HG02798 (cell line): ENCODE measurements around the gene MRAS.
A peak's percentile ranks its signal among the peaks of the same experiment; 100 is the strongest.
"Not testable (repeated sequence)": the region's sequence is repeated elsewhere in the genome, so short reads cannot be mapped to it uniquely, and the experiment has no call there.

ENCODE experiments used
- ATAC-seq: cut with Tn5 transposase; IDR thresholded peaks from one replicate; pipeline ENCODE4 v1.9.1; 2021; ENCODE audit warnings: mild to moderate bottlenecking; ENCODE audit not compliant: unreplicated experiment, poor library complexity

Gene MRAS

DNA sequence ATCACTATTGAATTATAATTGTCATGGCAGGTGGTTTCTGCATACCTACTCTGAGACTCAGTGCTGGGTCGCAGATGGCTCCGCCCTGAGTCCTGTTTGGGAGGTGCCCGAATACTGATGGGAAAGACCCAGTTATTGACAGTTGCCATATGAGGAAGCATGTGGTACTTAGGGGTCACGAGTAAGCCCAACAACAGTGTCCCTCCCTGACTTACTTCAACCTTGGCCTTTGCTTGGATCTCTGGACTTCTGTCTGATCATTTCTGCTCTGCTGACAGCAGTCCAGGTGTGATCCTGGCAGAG is 16.8 kb downstream of the MRAS start:
- ATAC-seq, result no peak

DNA sequence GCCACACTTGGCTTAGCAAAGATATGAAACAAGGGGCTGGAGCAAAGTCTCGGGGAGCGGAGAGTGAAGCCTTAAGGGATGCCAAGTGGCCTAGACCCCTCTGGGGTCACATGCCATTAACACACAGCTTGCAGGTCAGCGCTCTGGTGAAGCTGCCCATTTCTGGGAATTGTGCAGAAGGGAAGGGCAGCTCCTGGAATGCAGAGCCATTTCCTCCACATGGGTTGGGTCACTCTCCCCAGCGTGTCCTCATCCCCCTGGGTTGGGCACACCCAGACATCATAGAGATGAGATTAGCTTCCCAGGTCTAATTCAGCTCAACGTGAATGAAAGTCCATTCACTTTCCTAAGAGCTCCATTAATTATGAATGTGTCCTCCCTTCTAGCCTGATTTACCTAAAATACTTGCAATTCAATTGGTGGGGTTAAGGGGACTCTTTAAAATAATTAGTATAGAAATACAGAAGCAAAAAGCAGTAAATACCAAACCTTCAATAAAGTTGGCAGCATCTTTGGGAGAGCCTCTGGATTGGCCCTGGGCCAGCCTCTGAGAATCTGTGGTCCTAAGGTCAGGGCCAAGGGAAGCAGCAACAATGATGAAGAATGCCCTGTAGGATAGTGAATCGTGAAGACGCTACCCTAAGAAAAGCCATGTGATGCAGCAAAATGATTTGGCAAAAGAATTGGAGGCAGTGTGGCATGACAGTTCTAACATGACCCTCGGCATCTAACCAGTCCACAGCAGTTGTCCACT is 17.8 kb downstream of the MRAS start:
- ATAC-seq, result no peak

GRCh38 chr3:138367326-138367850 is 19.0 kb downstream of the MRAS start:
- no peak for ATAC-seq

DNA sequence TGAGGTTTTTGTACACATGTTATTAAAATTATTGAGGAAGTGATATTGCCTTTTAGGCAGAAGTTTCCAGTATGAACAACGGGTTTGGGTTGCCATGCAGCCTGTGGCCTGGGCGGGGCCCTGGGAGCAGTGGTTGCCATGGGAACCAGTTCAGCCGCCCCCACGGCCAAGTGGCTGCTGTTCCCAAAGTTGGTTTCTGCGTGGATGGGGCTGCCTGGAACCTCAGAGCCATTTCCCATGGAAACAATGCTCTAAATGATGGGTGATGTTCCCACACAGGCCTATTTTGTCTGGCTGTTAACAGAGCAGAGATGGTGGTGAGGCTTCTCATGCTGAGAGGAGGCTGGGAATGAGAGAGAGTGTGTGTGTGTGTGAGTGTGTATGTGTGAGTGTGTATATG is 19.5 kb downstream of the MRAS start:
- no peak for ATAC-seq

DNA sequence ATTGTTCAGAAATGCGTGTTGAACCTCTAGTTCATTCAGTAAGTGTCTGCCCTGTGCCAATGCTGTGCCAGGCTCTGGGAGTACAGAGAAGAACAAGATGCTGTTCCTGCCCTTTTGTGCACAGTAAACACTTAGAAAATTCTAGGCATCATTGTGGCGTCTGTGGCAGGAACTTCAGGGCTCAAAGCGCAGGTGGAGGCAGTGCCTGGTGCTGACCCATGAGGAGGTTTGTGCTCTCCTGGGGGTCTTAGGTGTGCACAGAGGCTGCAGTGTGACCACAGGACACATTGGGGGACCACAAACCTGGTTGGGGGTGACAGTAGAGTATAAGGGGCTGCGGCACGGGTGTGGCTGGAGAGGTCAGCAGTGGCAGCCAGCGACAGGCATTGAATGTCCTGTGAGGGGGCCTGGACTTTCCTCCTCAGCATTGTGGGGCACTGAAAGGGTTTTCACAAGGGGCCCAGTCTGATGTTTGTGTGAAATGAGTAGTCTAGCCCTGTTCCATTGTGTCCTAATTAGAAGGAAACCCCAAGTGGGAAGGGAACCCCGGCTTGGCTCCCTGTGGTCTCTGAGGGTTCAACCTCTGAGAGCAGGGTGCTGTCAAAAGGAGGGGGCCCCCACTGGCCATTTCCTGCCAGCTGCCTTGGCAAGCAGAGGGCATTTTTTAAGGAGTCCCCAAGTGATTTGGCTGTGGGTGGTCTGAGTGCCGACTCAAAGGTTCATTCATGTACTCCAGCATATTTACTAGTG is 20.9 kb downstream of the MRAS start:
- no peak for ATAC-seq

GRCh38 chr3:138370321-138370720 is 21.9 kb downstream of the MRAS start:
- ATAC-seq, result no peak

DNA sequence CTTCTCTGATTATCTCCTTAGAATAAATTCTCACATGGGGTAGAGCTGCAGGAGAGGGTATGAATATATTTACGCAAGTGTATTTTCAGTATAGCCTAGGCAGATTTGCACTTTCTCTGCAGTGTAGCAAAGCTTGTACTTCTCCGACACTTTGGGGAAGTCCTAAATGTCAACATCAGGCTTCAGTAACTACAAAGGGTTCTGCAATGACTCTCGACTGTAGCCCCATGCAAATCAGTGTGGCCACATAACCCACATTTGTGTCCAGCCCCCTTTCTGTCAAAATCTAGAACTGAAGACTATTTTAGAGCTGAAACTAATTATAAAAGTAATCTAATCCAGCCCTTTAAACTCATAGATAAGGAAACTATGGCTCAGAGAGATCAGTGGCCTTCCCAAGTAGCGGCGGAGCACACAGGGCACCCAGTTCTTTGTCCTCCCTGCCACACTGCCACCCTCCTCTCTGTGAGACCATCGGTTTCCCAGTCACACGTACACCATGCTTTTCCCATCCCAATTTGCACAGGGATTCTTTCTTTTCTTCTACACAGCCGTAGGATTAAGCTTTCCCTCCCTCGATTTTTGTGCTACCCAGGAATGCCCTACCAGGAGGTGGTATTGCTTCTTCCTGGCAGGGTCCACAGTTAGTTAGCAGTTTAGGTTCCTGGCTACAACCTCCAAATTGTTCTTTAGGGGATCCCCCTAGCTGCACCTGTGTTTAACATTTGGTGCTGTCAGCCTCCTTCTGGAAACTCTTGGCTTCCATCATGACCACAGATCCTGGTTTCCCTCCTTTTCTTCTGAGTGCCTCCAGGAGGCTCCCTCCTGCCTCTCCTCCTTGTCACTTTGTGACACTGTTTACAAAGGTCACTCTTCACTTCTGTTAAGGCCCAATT is 22.9 kb downstream of the MRAS start:
- ATAC-seq, result peak; percentile 99

DNA sequence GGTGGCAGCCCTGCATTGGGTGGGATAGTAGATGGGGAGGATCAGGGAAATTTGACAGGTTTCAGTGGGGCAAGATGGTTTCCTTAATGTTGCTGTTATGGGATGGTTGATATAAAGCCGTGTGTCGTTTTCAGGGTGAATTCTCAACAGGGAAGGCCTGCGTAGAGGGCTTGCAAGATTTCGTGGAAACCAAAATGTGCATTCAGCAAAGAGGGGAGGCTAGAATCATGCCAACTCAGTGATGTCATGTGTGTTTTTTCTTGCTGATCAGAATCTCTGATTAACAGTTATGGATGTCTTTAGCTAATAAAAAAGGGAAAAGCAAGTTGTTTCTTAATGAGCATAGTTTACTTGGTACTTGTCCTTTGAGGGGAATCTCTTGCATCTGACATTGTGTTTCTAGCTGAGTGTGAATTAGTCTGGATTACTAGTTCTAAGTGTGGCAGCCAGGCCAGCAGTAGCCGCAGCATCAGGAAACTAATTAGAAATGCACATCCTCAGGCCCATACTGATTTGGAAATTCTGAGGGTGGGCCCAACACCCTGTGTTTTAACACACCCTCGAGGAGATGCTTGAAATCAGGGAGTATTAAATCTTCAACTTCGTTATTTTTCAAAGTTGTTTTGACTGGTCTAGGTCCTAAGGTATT is 24.8 kb downstream of the MRAS start:
- no peak for ATAC-seq

DNA sequence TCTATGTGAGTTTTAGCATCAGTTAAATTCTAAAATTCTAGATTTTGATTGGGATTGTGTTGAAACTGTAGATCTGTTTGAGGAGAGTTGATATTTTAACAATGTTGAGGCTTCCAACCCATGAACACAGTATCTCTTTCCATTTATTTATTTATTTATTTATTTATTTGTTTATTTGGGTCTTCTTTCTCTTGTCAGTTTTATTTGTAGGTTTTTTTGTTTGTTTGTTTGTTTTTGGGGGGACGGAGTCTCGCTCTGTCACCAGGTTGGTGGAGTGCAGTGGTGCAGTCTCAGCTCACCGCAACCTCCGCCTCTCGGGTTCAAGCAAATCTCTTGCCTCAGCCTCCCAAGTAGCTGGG is 25.3 kb downstream of the MRAS start:
- no peak for ATAC-seq

DNA sequence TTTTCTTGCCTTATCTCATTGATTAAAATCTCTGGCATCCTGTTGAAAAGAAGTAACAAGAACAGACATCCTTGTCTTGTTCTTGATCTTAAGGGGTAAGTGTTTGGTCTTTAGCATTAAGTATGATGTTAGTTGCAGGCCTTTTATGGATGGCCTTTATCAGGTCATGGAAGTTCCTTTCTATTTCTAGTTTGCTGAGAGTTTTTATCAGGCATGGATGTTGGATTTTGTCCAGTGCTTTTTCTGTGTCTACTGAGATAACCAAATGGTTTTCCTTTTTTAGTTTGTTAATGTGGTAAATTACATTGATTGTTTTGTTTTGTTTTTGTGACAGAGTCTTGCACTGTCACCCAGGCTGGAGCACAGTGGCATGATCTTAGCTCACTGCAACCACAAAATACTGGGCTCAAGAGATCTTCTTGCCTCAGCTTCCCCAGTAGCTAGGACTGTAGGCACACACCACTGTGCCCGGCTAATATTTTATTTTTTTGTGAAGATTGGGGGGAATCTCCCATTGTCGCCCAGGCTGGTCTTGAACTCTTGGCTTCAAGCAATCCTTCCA is 26.3 kb downstream of the MRAS start:
- ATAC-seq, result no peak

DNA sequence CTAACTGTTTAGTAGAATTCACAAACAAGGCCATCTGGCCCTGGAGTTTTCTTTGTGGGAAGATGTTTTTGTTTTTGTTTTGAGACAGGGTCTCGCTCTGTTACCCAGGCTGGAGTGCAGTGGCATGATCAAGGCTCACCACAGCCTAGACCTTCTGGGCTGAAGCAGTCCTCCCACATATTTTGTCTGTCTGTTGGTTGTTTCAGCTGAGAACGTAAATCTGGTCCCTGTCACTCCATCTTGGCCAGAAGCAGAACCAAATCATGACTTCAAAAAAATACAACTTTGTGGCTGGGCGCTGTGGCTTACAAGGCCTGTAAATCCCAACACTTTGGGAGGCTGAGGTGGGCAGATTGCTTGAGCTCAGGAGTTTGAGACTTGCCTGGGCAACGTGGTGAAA is 27.1 kb downstream of the MRAS start:
- ATAC-seq, result no peak

DNA sequence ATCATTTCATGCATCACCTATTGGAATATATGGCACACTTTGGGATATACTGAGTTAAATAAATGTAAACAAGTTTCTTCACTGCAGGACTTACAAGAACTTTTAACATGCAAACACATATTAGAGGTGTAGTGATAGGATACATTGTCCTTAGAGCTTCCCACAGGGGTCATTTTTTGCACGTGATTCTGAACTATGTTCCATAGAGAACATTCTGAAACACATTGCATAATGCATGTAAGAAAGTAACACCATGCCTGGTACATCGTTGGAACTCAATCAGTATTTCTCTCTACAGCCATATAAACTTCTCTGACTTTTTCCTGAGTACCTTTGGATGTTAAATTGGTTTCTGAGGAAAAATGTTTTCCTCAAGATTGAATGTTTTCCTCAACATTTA is 28.3 kb downstream of the MRAS start:
- ATAC-seq, result no peak

DNA sequence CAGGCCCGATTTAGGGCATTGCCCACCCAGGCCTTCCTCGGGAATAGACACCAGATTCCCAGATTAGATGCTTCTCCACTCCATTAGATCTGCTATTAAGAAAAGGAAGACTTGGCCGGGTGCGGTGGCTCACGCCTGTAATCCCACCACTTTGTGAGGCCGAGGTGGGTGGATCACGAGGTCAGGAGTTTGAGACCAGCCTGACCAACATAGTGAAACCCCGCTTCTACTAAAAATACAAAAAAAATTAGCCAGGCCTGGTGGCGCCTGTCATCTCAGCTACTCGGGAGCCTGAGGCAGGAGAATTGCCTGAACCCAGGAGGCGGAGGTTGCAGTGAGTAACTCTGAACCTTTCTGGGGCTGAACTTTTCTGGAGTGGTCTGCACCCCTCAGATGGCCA is 28.8 kb downstream of the MRAS start:
- ATAC-seq, result not testable (repeated sequence)

- no peak for ATAC-seq
Measured at GRCh38 chr3:138377804-138378203, 29.4 kb downstream of the MRAS start.

- ATAC-seq, result no peak
Measured at GRCh38 chr3:138378331-138378730, 30.0 kb downstream of the MRAS start.

- no peak for ATAC-seq
Measured at GRCh38 chr3:138378990-138379389, 30.6 kb downstream of the MRAS start.

GRCh38 chr3:138381413-138381901 is 33.1 kb downstream of the MRAS start:
- no peak for ATAC-seq

GRCh38 chr3:138381950-138382715 is 33.8 kb downstream of the MRAS start:
- no peak for ATAC-seq
